IMR-90 (cell line): Measurements from ENCODE around the gene SRI. TPM values are rescaled to one million over a fixed set of nuclear protein-coding genes. Genes with fewer than 3 reads are reported as not detected.

Experiments
- ATAC-seq: fragments of 200-7000 bp; cut with Tn5 transposase; 2 replicates; pipeline ENCODE4 v1.9.1; 2020; ENCODE audit warnings: low read depth, mild to moderate bottlenecking, moderate library complexity
- BruUV-seq: library from RNA; stranded (reverse); fragments of 400-500 nt; replicated peaks from 2 replicates; lab custom pipeline; 2021; lab: Mats Ljungman, UMichigan
- CTCF ChIA-PET: fragments of 300-600 bp; formaldehyde crosslinking; extraction: SDS; loops from one replicate; lab custom pipeline; 2021; ENCODE audit warnings: antibody characterized with exemption; lab: Yijun Ruan, JAX
- POLR2A ChIA-PET: fragments of 300-600 bp; sonication (Branson Sonifier 250); formaldehyde crosslinking; loops from one replicate; lab custom pipeline; 2022; ENCODE audit warnings: antibody characterized with exemption; ENCODE audit not compliant: unreplicated experiment; lab: Charles Lee
- DNase-seq: peaks from one replicate; pipeline ENCODE4 v3.0.0; 2013
- H2AFZ ChIP-seq: replicated peaks from 2 replicates; pipeline ENCODE3; 2013; ENCODE audit warnings: low read length, mild to moderate bottlenecking; ENCODE audit not compliant: poor library complexity
- H2AK5ac ChIP-seq: 2 replicates; pipeline ENCODE4 v1.6.1; 2013; ENCODE audit warnings: low read depth, low read length, inconsistent platforms
- H2AK9ac ChIP-seq: replicated peaks from 2 replicates; pipeline ENCODE3; 2013; ENCODE audit warnings: mild to moderate bottlenecking, low read depth, low read length, moderate library complexity; ENCODE audit not compliant: poor library complexity
- H2BK120ac ChIP-seq: 2 replicates; pipeline ENCODE4 v1.6.1; 2013; ENCODE audit warnings: low read depth, low read length, inconsistent platforms
- H2BK15ac ChIP-seq: 3 replicates; pipeline ENCODE4 v1.6.1; 2013; ENCODE audit warnings: low read depth, low read length, inconsistent platforms
- H2BK20ac ChIP-seq: 2 replicates; pipeline ENCODE4 v1.6.1; 2013; ENCODE audit warnings: low read depth, mild to moderate bottlenecking, inconsistent platforms, low read length, moderate library complexity
- H2BK5ac ChIP-seq: 2 replicates; pipeline ENCODE4 v1.6.1; 2013; ENCODE audit warnings: mild to moderate bottlenecking, low read depth, low read length, inconsistent platforms; ENCODE audit not compliant: poor library complexity, severe bottlenecking
- H3K14ac ChIP-seq: replicated peaks from 2 replicates; pipeline ENCODE4 v1.6.1; 2013; ENCODE audit warnings: low read depth, low read length, inconsistent platforms
- H3K18ac ChIP-seq: 2 replicates; pipeline ENCODE4 v1.6.1; 2013; ENCODE audit warnings: low read depth, low read length, control low read depth
- H3K23ac ChIP-seq: 2 replicates; pipeline ENCODE4 v1.6.1; 2013; ENCODE audit warnings: low read depth, low read length, inconsistent platforms
- H3K27ac ChIP-seq: 2 replicates; pipeline ENCODE4 v1.5.1; 2013; ENCODE audit warnings: mild to moderate bottlenecking, control low read depth, low read length; ENCODE audit not compliant: insufficient read depth
- H3K27me3 ChIP-seq: 2 replicates; pipeline ENCODE4 v1.6.1; 2013; ENCODE audit warnings: low read length; ENCODE audit not compliant: control insufficient read depth, insufficient read depth
- H3K36me3 ChIP-seq: 2 replicates; pipeline ENCODE4 v1.6.1; 2013; ENCODE audit warnings: low read length, mixed read lengths; ENCODE audit not compliant: control insufficient read depth, insufficient read depth
- H3K4ac ChIP-seq: 2 replicates; pipeline ENCODE4 v1.6.1; 2013; ENCODE audit warnings: low read depth, low read length, inconsistent platforms
- H3K4me1 ChIP-seq: 2 replicates; pipeline ENCODE4 v1.6.1; 2013; ENCODE audit warnings: low read length, mixed read lengths; ENCODE audit not compliant: control insufficient read depth, insufficient read depth
- H3K4me2 ChIP-seq: 2 replicates; pipeline ENCODE4 v1.6.1; 2013; ENCODE audit warnings: low read depth, mild to moderate bottlenecking, control low read depth, low read length, moderate library complexity
- H3K4me3 ChIP-seq: 2 replicates; pipeline ENCODE4 v1.5.1; 2013; ENCODE audit warnings: low read depth, mild to moderate bottlenecking, control low read depth, low read length, moderate library complexity; ENCODE audit not compliant: insufficient read depth
- H3K56ac ChIP-seq: 2 replicates; pipeline ENCODE4 v1.6.1; 2013; ENCODE audit warnings: low read length, inconsistent platforms; ENCODE audit not compliant: insufficient read depth; ENCODE audit errors: extremely low read depth
- H3K79me1 ChIP-seq, 2 experiments: 2 replicates each; pipeline ENCODE4 v1.6.1; 2013; ENCODE audit warnings: low read length in 2 of 2, inconsistent platforms in 1 of 2, low read depth in 1 of 2
- H3K9ac ChIP-seq: 2 replicates; pipeline ENCODE4 v1.6.1; 2013; ENCODE audit warnings: low read depth, low read length, control low read depth
- H3K9me1 ChIP-seq: 2 replicates; pipeline ENCODE4 v1.6.1; 2013; ENCODE audit warnings: low read length, inconsistent platforms; ENCODE audit not compliant: insufficient read depth
- H3K9me3 ChIP-seq: 2 replicates; pipeline ENCODE4 v1.6.1; 2013; ENCODE audit warnings: low read length; ENCODE audit not compliant: control insufficient read depth, insufficient read depth
- H4K20me1 ChIP-seq: 2 replicates; pipeline ENCODE4 v1.6.1; 2013; ENCODE audit warnings: low read length, inconsistent platforms; ENCODE audit not compliant: insufficient read depth
- H4K5ac ChIP-seq: 2 replicates; pipeline ENCODE4 v1.6.1; 2013; ENCODE audit warnings: mild to moderate bottlenecking, low read depth, low read length, control low read depth
- H4K8ac ChIP-seq, 2 experiments: 2 replicates each; pipeline ENCODE4 v1.6.1; 2013; ENCODE audit warnings: low read depth in 2 of 2, low read length in 2 of 2, control low read depth in 1 of 2, inconsistent platforms in 1 of 2
- H4K91ac ChIP-seq: 2 replicates; pipeline ENCODE4 v1.6.1; 2013; ENCODE audit warnings: low read depth, low read length, inconsistent platforms; ENCODE audit not compliant: insufficient read depth
- CEBPB ChIP-seq: IDR thresholded peaks from 2 replicates; pipeline ENCODE4 v1.6.1; 2012; ENCODE audit warnings: low read depth, low read length, improper control_type of control experiment
- CTCF ChIP-seq: conservative IDR thresholded peaks from 2 replicates; pipeline ENCODE4 v1.5.1; 2012; ENCODE audit warnings: mild to moderate bottlenecking, low read depth, low read length, improper control_type of control experiment
- NFE2L2 ChIP-seq: fragments of 150-350 bp; IDR thresholded peaks from 2 replicates; pipeline ENCODE4 v1.6.1; 2016; ENCODE audit warnings: low read depth, mild to moderate bottlenecking, low read length
- WGBS, 2 experiments: methylation state at CpG; one replicate each; pipeline versions ENCODE4 v1.1.5 to v1.1.7; 2013; ENCODE audit warnings: missing lambda C conversion rate in 2 of 2; ENCODE audit not compliant: insufficient read length in 1 of 2; ENCODE audit errors: extremely low coverage in 2 of 2; 5-methylcytosine and 5-hydroxymethylcytosine counted together
- dilution Hi-C: fragments of 300-500 bp; cut with HindIII; formaldehyde crosslinking; loops from one replicate; pipeline ENCODE4 v1.14.3; 2018; ENCODE audit warnings: low sequenced_read_pairs; ENCODE audit not compliant: unreplicated experiment
- in situ Hi-C: fragments of 300-500 bp; cut with MboI; formaldehyde crosslinking; loops from 3 replicates; pipeline ENCODE4 v1.14.3; 2019; ENCODE audit warnings: low sequenced_read_pairs, inconsistent platforms, mixed read lengths
- intact Hi-C: fragments of 100-400 bp; cut with micrococcal nuclease; formaldehyde crosslinking; loops from 2 replicates; pipeline ENCODE4 v1.10.0; 2022
- polyA plus RNA-seq, 3 experiments: library from polyadenylated mRNA; depleted of rRNA; stranded (reverse); fragments of >200 nt; gene quantifications; 2 replicates each; pipeline ENCODE4 v1.2.3, GENCODE V29; 2012; ENCODE audit warnings: low replicate concordance in 1 of 3
- total RNA-seq: library from RNA; depleted of rRNA; stranded (reverse); fragments of >200 nt; gene quantifications from 2 replicates; pipeline ENCODE4 v1.2.3, GENCODE V29; 2012

The SRI gene
- total and polyA plus RNA-seq, 2 of the 4 experiments (the other 2 are of a cell fraction): 83.3 to 115 TPM

DNA sequence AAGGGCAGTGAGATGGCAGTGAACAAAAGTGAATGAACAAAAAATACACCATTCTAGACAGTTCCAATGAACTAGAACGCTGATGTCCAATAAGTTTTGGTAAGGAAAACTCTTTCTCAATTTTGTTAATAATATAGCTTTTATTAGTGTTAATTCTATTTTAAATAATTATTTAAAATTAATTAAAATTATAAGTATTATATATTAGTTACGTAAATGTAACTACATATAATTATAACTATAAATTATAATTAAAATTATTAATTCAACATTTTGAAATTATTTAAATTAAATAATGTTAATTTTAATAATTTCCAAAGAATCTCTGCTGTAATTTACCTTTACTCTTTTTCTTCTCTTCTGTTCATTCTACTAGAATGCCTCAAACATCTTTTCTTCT lies 5.4 kb downstream of the SRI start:
- ChIA-PET CTCF (no interaction called here), POLR2A (no interaction called here)
- H3K36me3 ChIP-seq: peaks cover 35% of the 10 kb centered on the region
- H3K9ac ChIP-seq: no peak overlapping the region
- ATAC-seq (no peak), DNase-seq (no peak)
- no peak overlapping the region for H3K56ac ChIP-seq
- H4K20me1 ChIP-seq: peaks cover 3% of the 10 kb centered on the region; the same call in 1 of the 2 replicates
- H2AFZ ChIP-seq: no peak overlapping the region
- H2BK5ac ChIP-seq: no peak overlapping the region
- no peak overlapping the region for H4K5ac ChIP-seq
- no peak overlapping the region for H2BK20ac ChIP-seq
- no peak for TF ChIP-seq CEBPB
- TF ChIP-seq NFE2L2: no peak
- TF ChIP-seq CTCF: no peak
- H3K4ac ChIP-seq: no peak overlapping the region
- H3K23ac ChIP-seq: no peak overlapping the region
- H2BK120ac ChIP-seq: no peak overlapping the region
- H4K8ac ChIP-seq: no peak overlapping the region
- dilution Hi-C loops (no loop called here), intact Hi-C loops (no loop called here), in situ Hi-C loops (no loop called here)
- WGBS, 2 experiments: no CpG with 5 or more reads among the region's 2 CpGs
- no peak overlapping the region for H3K4me3 ChIP-seq
- no peak overlapping the region for H2BK15ac ChIP-seq
- no peaks in the 10 kb centered on the region for H3K9me3 ChIP-seq
- H3K4me1 ChIP-seq: peaks cover 2% of the 10 kb centered on the region; the same call in 1 of the 2 replicates
- peaks cover 3% of the 10 kb centered on the region for H3K9me1 ChIP-seq
- H3K79me1 ChIP-seq: peaks cover 30 to 46% of the 10 kb centered on the region in 2 experiments
- no peaks in the 10 kb centered on the region for H3K27me3 ChIP-seq
- no peak overlapping the region for H2AK5ac ChIP-seq
- BruUV-seq: no TSS peak
- no peak overlapping the region for H2AK9ac ChIP-seq
- H3K4me2 ChIP-seq: no peak overlapping the region
- no peak overlapping the region for H3K27ac ChIP-seq
- H3K18ac ChIP-seq: no peak overlapping the region
- no peak overlapping the region for H3K14ac ChIP-seq
- no peak overlapping the region for H4K91ac ChIP-seq
